Measurements from ENCODE around the gene ROCK1. TPM values are rescaled to one million over a fixed set of nuclear protein-coding genes. Genes with fewer than 3 reads are reported as not detected.

ROCK1 gene
- total RNA-seq, 2 experiments from 2014 or later = 63.8 to 65.1 TPM

GRCh38 chr18:21117409-21118131 lies 6.0 kb upstream of the ROCK1 start:
- no peak overlapping the region for H3K4me3 Mint-ChIP-seq
- CTCF ChIA-PET = no interaction called here

DNA sequence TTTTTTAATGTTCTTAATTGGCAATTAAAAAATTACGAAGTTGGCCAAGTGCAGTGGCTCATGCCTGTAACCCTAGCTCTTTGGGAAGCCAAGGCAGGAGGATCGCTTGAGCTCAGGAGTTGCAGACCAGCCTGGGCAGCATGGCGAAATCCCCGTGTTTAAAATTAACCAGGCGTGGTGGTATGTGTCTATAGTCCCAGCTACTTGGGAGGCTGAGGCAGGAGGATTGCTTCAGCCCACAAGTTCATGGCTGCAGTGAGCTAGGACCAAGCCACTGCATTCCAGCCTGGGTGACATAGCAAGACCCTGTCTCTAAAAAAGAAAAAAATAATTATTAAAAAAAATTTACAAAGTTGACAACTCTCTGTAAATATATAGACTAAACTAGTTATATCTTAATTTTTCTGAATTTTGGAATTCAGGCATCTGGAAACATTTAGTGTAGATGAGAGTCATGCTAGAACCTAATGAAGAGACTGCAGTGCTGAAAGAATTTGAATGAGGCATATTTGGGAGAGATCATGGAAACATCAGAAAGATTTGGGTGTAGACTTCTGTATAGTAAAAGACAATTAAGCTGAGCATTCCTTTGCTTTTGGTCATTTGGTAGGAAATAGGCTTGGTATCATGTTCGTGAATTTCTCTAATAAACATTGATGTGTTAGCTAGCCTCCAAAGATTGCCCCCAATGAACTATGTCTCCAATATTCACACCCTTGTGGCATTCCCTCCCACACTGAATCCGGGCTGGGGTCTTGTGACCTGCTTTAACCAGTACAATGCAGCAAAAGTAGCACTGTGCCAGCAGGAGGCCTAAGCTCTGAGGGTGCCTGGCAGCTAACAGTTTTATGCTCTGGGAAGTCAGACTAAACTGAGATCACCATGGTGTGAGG lies 4.2 kb upstream of the ROCK1 start:
- H3K4me3 Mint-ChIP-seq = no peak overlapping the region
- ATAC-seq = no peak
- CTCF ChIA-PET = no interaction called here

More at GRCh38 chr18:21117409-21118131, 6.0 kb upstream of the ROCK1 start:
- peaks cover 8% of the 10 kb centered on the region for H3K27me3 Mint-ChIP-seq
- DNase-seq (no peak), ATAC-seq (no peak)
- H3K27ac Mint-ChIP-seq = no peak overlapping the region
- H3K9me3 Mint-ChIP-seq (ENCODE audit: low read depth) = no peaks in the 10 kb centered on the region
- H3K4me1 Mint-ChIP-seq = peaks cover 1% of the 10 kb centered on the region
- H3K36me3 Mint-ChIP-seq = no peaks in the 10 kb centered on the region

GRCh38 chr18:21112543-21113105 lies 1.0 kb upstream of the ROCK1 start:
- no peaks in the 10 kb centered on the region for H3K9me3 Mint-ChIP-seq (ENCODE audit: low read depth)
- H3K4me3 Mint-ChIP-seq = no peak overlapping the region
- CTCF ChIA-PET = interaction anchor here (0.6 to 1.4 kb wide), 2 partner anchors 11 to 119 kb away, joined by 4 to 6 read pairs; no protein-coding TSS in a partner anchor
- peak overlapping the region; percentile 98 for H3K27ac Mint-ChIP-seq
- DNase-seq (no peak), ATAC-seq (no peak)
- no peaks in the 10 kb centered on the region for H3K27me3 Mint-ChIP-seq
- peaks cover 4% of the 10 kb centered on the region for H3K36me3 Mint-ChIP-seq
- H3K4me1 Mint-ChIP-seq = peaks cover 6% of the 10 kb centered on the region

More for the DNA sequence above, 4.2 kb upstream of the ROCK1 start:
- H3K36me3 Mint-ChIP-seq = no peaks in the 10 kb centered on the region
- H3K9me3 Mint-ChIP-seq (ENCODE audit: low read depth) = no peaks in the 10 kb centered on the region
- no peak overlapping the region for H3K27ac Mint-ChIP-seq
- peaks cover 8% of the 10 kb centered on the region for H3K27me3 Mint-ChIP-seq
- DNase-seq = no peak
- peaks cover 6% of the 10 kb centered on the region for H3K4me1 Mint-ChIP-seq

- peaks cover 8% of the 10 kb centered on the region for H3K36me3 Mint-ChIP-seq
- H3K27me3 Mint-ChIP-seq = no peaks in the 10 kb centered on the region
- no peaks in the 10 kb centered on the region for H3K9me3 Mint-ChIP-seq (ENCODE audit: low read depth)
- peak overlapping the region; percentile 98 for H3K27ac Mint-ChIP-seq
- no peak overlapping the region for H3K4me3 Mint-ChIP-seq
- DNase-seq = no peak
- no peak for ATAC-seq
- H3K4me1 Mint-ChIP-seq = peaks cover 6% of the 10 kb centered on the region
- CTCF ChIA-PET = interaction anchor here (0.6 to 1.4 kb wide), 4 partner anchors 11 to 119 kb away, joined by 3 to 6 read pairs (median 4); no protein-coding TSS in a partner anchor
Observed at GRCh38 chr18:21112140-21112473, 494 bp upstream of the ROCK1 start.

DNA sequence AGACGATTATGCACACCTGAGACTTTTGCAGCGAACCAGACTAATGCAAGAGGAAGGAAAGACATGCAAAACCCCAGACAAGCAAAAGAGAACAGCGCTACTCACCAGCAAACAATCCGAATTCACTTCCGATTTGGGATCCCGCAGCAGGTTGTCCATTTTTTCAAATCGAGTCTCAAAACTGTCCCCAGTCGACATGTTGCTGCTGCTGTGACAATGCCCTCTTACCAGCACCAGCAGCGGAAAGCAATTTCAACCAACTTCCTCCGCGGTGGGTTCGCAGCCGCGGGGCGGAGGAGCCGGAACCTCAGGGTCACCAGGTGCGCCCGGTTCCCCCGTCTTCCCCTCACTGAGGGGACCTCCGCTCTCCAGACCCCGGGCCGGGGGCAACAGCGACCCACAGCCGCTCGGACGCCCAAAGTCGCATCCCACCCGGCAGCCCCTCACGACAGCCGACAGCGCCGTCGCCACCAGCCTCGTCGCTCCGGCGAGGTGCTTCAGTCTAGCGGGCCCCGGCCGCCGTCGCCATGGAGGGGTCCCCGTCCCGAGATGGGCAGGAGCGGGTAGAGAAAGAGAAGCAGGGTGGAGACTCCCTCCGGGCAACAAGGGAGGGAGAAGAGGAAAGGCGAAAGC lies 784 bp downstream of the ROCK1 start:
- CTCF ChIA-PET = interaction anchor here (0.6 to 0.8 kb wide), 3 partner anchors 69 to 1098 kb away, joined by 3 read pairs; no protein-coding TSS in a partner anchor
- H3K4me1 Mint-ChIP-seq = peaks cover 15% of the 10 kb centered on the region

DNA sequence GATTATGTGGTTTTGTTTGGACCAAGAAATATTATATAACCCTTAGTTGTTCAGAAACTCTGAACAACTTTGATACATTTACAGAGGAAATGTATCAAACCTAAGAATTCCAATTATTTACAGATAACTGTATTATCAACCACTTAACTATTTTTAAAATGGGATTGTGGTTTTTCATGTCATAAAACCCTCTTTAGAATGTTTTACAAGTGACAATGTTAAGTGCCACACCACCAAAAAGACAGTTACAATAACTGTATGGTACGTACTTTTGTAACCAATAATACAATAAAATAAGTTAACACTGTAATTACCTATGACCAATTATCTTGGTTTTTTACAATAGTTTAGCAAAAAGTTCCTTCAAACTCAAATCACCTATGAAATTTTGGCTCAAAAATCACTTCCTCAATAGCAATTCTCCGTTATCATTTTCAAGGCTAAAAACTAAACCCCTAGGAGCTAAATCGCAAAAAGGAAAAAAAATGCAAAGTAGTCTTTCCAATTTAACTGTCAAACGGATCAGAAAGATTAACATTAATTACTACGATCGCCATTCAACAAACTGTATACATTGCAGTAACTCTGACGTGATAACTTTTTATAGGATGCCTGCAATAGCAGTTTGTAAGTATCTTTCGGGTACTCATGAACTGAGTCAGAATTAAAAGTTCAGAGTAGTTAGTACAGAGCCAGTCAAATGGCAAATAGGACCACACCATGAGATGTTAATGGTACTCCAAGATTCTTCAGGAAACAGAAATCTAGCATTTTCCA lies 1.5 kb downstream of the ROCK1 start:
- H3K36me3 Mint-ChIP-seq = peaks cover 10% of the 10 kb centered on the region
- H3K27ac Mint-ChIP-seq = peak overlapping the region; percentile 98
- ATAC-seq (no peak), DNase-seq (no peak)
- H3K4me3 Mint-ChIP-seq = no peak overlapping the region
- no peaks in the 10 kb centered on the region for H3K9me3 Mint-ChIP-seq (ENCODE audit: low read depth)
- CTCF ChIA-PET = no interaction called here
- no peaks in the 10 kb centered on the region for H3K27me3 Mint-ChIP-seq
- peaks cover 22% of the 10 kb centered on the region for H3K4me1 Mint-ChIP-seq

More for the DNA sequence above, 784 bp downstream of the ROCK1 start:
- H3K9me3 Mint-ChIP-seq (ENCODE audit: low read depth) = no peaks in the 10 kb centered on the region
- H3K27me3 Mint-ChIP-seq = no peaks in the 10 kb centered on the region
- peaks cover 10% of the 10 kb centered on the region for H3K36me3 Mint-ChIP-seq
- no peak overlapping the region for H3K4me3 Mint-ChIP-seq
- H3K27ac Mint-ChIP-seq = peak overlapping the region; percentile 98
- ATAC-seq (peak; percentile 35), DNase-seq (peak; percentile 85)

DNA sequence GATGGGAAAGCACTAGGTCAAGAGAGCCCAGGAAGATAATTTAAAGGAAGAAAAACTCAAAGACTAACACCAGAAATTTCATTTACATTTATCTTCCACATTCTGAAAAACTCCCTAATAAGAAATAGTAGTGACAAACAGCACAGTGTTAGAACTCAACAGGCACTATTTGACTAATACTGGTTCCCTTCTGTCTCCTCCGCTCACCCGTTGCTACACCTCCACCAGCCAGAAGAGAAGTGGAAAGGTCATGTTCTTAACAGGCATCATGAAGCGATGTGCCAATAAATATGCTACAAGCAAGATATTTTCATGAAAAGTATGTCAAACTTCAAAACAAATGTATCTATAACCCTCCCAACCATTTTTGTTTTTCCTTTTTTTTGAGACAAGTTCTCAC lies 5.7 kb downstream of the ROCK1 start:
- H3K27ac Mint-ChIP-seq = no peak overlapping the region
- no peak for DNase-seq
- CTCF ChIA-PET = no interaction called here
- H3K36me3 Mint-ChIP-seq = peaks cover 19% of the 10 kb centered on the region
- no peak overlapping the region for H3K4me3 Mint-ChIP-seq
- H3K9me3 Mint-ChIP-seq (ENCODE audit: low read depth) = no peaks in the 10 kb centered on the region
- no peaks in the 10 kb centered on the region for H3K27me3 Mint-ChIP-seq
- no peak for ATAC-seq
- H3K4me1 Mint-ChIP-seq = peaks cover 36% of the 10 kb centered on the region

DNA sequence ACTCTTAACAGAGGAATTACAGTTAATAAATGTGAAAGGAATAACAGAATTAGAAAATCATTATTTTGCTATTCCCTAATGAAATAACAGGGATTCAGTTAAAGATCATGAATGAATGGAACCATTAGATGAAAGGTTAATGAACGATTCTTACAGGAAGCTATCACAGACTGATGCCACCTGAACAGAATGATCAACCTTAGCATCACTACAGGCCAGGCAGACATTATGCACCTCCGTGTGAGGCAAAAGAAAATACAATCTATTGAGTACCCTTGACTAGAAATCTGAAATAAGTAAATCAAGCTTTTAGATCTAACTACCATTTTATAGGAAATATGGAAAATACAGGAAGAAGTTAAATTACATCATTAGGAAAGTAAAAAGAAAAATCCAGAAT lies 10.4 kb downstream of the ROCK1 start:
- peaks cover 48% of the 10 kb centered on the region for H3K4me1 Mint-ChIP-seq
- DNase-seq = no peak
- no peaks in the 10 kb centered on the region for H3K9me3 Mint-ChIP-seq (ENCODE audit: low read depth)
- H3K4me3 Mint-ChIP-seq = no peak overlapping the region
- no peak overlapping the region for H3K27ac Mint-ChIP-seq
- ATAC-seq = no peak
- no peaks in the 10 kb centered on the region for H3K27me3 Mint-ChIP-seq
- peaks cover 20% of the 10 kb centered on the region for H3K36me3 Mint-ChIP-seq
- CTCF ChIA-PET = no interaction called here

- H3K27ac Mint-ChIP-seq = no peak overlapping the region
- CTCF ChIA-PET = interaction anchor here (0.7 kb wide), 1 partner anchor 65 kb away, joined by 3 read pairs; no protein-coding TSS in a partner anchor
- H3K27me3 Mint-ChIP-seq = no peaks in the 10 kb centered on the region
- H3K9me3 Mint-ChIP-seq (ENCODE audit: low read depth) = no peaks in the 10 kb centered on the region
- no peak for DNase-seq
- H3K4me3 Mint-ChIP-seq = no peak overlapping the region
- H3K4me1 Mint-ChIP-seq = peaks cover 43% of the 10 kb centered on the region
- peaks cover 20% of the 10 kb centered on the region for H3K36me3 Mint-ChIP-seq
- no peak for ATAC-seq
Observed at GRCh38 chr18:21100678-21101077, 10.9 kb downstream of the ROCK1 start.

GRCh38 chr18:21100146-21100545 lies 11.5 kb downstream of the ROCK1 start:
- ATAC-seq (no peak), DNase-seq (no peak)
- CTCF ChIA-PET = interaction anchor here (0.7 kb wide), 1 partner anchor 65 kb away, joined by 3 read pairs; no protein-coding TSS in a partner anchor
- Mint-ChIP-seq H3K4me3 (no peak overlapping the region), H3K27me3 (no peaks in the 10 kb centered on the region), H3K9me3 (ENCODE audit: low read depth) (peaks cover 4% of the 10 kb centered on the region), H3K4me1 (peaks cover 41% of the 10 kb centered on the region), H3K27ac (no peak overlapping the region), H3K36me3 (peaks cover 24% of the 10 kb centered on the region)

- Mint-ChIP-seq H3K9me3 (ENCODE audit: low read depth) (peaks cover 5% of the 10 kb centered on the region), H3K27me3 (no peaks in the 10 kb centered on the region), H3K4me1 (peaks cover 38% of the 10 kb centered on the region), H3K27ac (no peak overlapping the region), H3K4me3 (no peak overlapping the region), H3K36me3 (peaks cover 23% of the 10 kb centered on the region)
- ATAC-seq (no peak), DNase-seq (no peak)
- CTCF ChIA-PET = no interaction called here
Observed at GRCh38 chr18:21099442-21099841, 12.2 kb downstream of the ROCK1 start.

DNA sequence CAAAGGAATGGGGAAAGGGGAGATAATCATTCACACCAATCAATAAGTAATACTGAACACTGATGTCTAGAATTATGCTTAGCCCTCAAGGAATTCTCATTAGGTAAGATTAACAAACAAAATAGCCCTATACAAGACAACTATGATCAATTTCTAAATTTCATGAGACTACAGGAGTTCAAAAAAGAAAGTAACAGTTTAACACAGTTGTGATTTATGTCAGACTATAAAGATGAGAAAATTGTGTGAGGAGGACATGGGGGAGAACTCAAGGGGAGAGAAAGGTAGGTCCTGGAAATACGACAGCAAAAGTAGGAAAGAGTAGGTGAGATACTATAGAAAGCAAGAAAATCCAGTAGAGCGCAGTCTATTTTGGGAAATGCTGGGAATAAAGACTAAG lies 14.9 kb downstream of the ROCK1 start:
- Mint-ChIP-seq H3K27ac (no peak overlapping the region), H3K4me1 (peaks cover 27% of the 10 kb centered on the region), H3K4me3 (no peak overlapping the region), H3K36me3 (peaks cover 33% of the 10 kb centered on the region), H3K9me3 (ENCODE audit: low read depth) (peaks cover 5% of the 10 kb centered on the region), H3K27me3 (no peaks in the 10 kb centered on the region)
- DNase-seq = no peak
- CTCF ChIA-PET = no interaction called here
- ATAC-seq = no peak
